ENCODE measurements around the gene ENGASE. TPM values are rescaled to one million over a fixed set of nuclear protein-coding genes. Genes with fewer than 3 reads are reported as not detected.
A peak's percentile ranks its signal among the peaks of the same experiment; 100 is the strongest.

The ENGASE gene
- total RNA-seq, 2 experiments from 2014 or later = 28.5 to 28.9 TPM

- Mint-ChIP-seq H3K9me3 (no peaks in the 10 kb centered on the region), H3K27me3 (peaks cover 9% of the 10 kb centered on the region), H3K4me3 (no peak overlapping the region), H3K4me1 (no peaks in the 10 kb centered on the region), H3K27ac (no peak overlapping the region), H3K36me3 (ENCODE audit: low read depth) (no peaks in the 10 kb centered on the region)
- no peak for DNase-seq
- CTCF ChIA-PET = no interaction called here
- POLR2A ChIA-PET = no interaction called here
These were observed 40.7 kb upstream of the ENGASE start for GRCh38 chr17:79033741-79034501.

GRCh38 chr17:79034931-79035485 lies 39.6 kb upstream of the ENGASE start:
- no peaks in the 10 kb centered on the region for H3K9me3 Mint-ChIP-seq
- no peaks in the 10 kb centered on the region for H3K36me3 Mint-ChIP-seq (ENCODE audit: low read depth)
- ChIA-PET CTCF (interaction anchor here (1.9 kb wide), 1 partner anchor 10 kb away, joined by 6 read pairs; no protein-coding TSS in a partner anchor), POLR2A (no interaction called here)
- H3K4me3 Mint-ChIP-seq = no peak overlapping the region
- no peak for DNase-seq
- H3K27me3 Mint-ChIP-seq = peaks cover 5% of the 10 kb centered on the region
- no peak overlapping the region for H3K27ac Mint-ChIP-seq
- no peaks in the 10 kb centered on the region for H3K4me1 Mint-ChIP-seq

- POLR2A ChIA-PET = no interaction called here
- no peak overlapping the region for H3K27ac Mint-ChIP-seq
- H3K4me3 Mint-ChIP-seq = no peak overlapping the region
These were observed 38.9 kb upstream of the ENGASE start for GRCh38 chr17:79035686-79036085.

GRCh38 chr17:79036181-79036580 lies 38.4 kb upstream of the ENGASE start:
- no peak for DNase-seq
- Mint-ChIP-seq H3K27ac (no peak overlapping the region), H3K9me3 (no peaks in the 10 kb centered on the region), H3K36me3 (ENCODE audit: low read depth) (no peaks in the 10 kb centered on the region), H3K4me3 (no peak overlapping the region), H3K27me3 (peaks cover 5% of the 10 kb centered on the region), H3K4me1 (no peaks in the 10 kb centered on the region)
- ChIA-PET POLR2A (no interaction called here), CTCF (interaction anchor here (0.6 to 1.9 kb wide), 2 partner anchors 9 to 49 kb away, joined by 3 to 6 read pairs; no protein-coding TSS in a partner anchor)

More at GRCh38 chr17:79035686-79036085, 38.9 kb upstream of the ENGASE start:
- no peaks in the 10 kb centered on the region for H3K36me3 Mint-ChIP-seq (ENCODE audit: low read depth)
- DNase-seq = no peak
- no peaks in the 10 kb centered on the region for H3K9me3 Mint-ChIP-seq
- CTCF ChIA-PET = interaction anchor here (1.9 kb wide), 1 partner anchor 9 kb away, joined by 6 read pairs; no protein-coding TSS in a partner anchor
- H3K4me1 Mint-ChIP-seq = no peaks in the 10 kb centered on the region
- H3K27me3 Mint-ChIP-seq = peaks cover 5% of the 10 kb centered on the region

- H3K9me3 Mint-ChIP-seq = no peaks in the 10 kb centered on the region
- H3K4me1 Mint-ChIP-seq = no peaks in the 10 kb centered on the region
- ChIA-PET CTCF (interaction anchor here (0.6 to 1.9 kb wide), 2 partner anchors 9 to 49 kb away, joined by 3 to 6 read pairs; no protein-coding TSS in a partner anchor), POLR2A (no interaction called here)
- H3K27me3 Mint-ChIP-seq = peaks cover 5% of the 10 kb centered on the region
- H3K4me3 Mint-ChIP-seq = no peak overlapping the region
- no peak for DNase-seq
- no peak overlapping the region for H3K27ac Mint-ChIP-seq
- H3K36me3 Mint-ChIP-seq (ENCODE audit: low read depth) = no peaks in the 10 kb centered on the region
These were observed 38.0 kb upstream of the ENGASE start for GRCh38 chr17:79036596-79036995.

- Mint-ChIP-seq H3K9me3 (peaks cover 11% of the 10 kb centered on the region), H3K27ac (no peak overlapping the region), H3K36me3 (ENCODE audit: low read depth) (no peaks in the 10 kb centered on the region), H3K4me1 (no peaks in the 10 kb centered on the region), H3K27me3 (peaks cover 7% of the 10 kb centered on the region), H3K4me3 (no peak overlapping the region)
- ChIA-PET CTCF (no interaction called here), POLR2A (no interaction called here)
- no peak for DNase-seq
These were observed 36.0 kb upstream of the ENGASE start for GRCh38 chr17:79038545-79039135.

- Mint-ChIP-seq H3K36me3 (ENCODE audit: low read depth) (no peaks in the 10 kb centered on the region), H3K4me3 (no peak overlapping the region), H3K27me3 (peaks cover 7% of the 10 kb centered on the region), H3K4me1 (no peaks in the 10 kb centered on the region), H3K27ac (no peak overlapping the region), H3K9me3 (peaks cover 11% of the 10 kb centered on the region)
- POLR2A ChIA-PET = no interaction called here
- CTCF ChIA-PET = no interaction called here
- DNase-seq = no peak
These were observed 35.5 kb upstream of the ENGASE start for GRCh38 chr17:79039171-79039570.

- ChIA-PET CTCF (interaction anchor here (1.3 kb wide), 1 partner anchor 361 kb away, joined by 4 read pairs; no protein-coding TSS in a partner anchor), POLR2A (no interaction called here)
- Mint-ChIP-seq H3K27me3 (peaks cover 7% of the 10 kb centered on the region), H3K36me3 (ENCODE audit: low read depth) (no peaks in the 10 kb centered on the region), H3K4me1 (no peaks in the 10 kb centered on the region), H3K27ac (no peak overlapping the region), H3K4me3 (no peak overlapping the region), H3K9me3 (peaks cover 11% of the 10 kb centered on the region)
- DNase-seq = no peak
These were observed 34.7 kb upstream of the ENGASE start for GRCh38 chr17:79039886-79040285.

- H3K4me1 Mint-ChIP-seq = no peaks in the 10 kb centered on the region
These were observed 33.5 kb upstream of the ENGASE start for GRCh38 chr17:79041041-79041570.

GRCh38 chr17:79041723-79042420 lies 32.8 kb upstream of the ENGASE start:
- Mint-ChIP-seq H3K9me3 (peaks cover 11% of the 10 kb centered on the region), H3K36me3 (ENCODE audit: low read depth) (no peaks in the 10 kb centered on the region), H3K27me3 (peaks cover 11% of the 10 kb centered on the region), H3K4me3 (no peak overlapping the region), H3K4me1 (no peaks in the 10 kb centered on the region), H3K27ac (no peak overlapping the region)
- DNase-seq = no peak
- POLR2A ChIA-PET = no interaction called here
- CTCF ChIA-PET = interaction anchor here (0.5 to 0.9 kb wide), 2 partner anchors 27 to 349 kb away, joined by 3 to 5 read pairs; no protein-coding TSS in a partner anchor

More at GRCh38 chr17:79041041-79041570, 33.5 kb upstream of the ENGASE start:
- no peak for DNase-seq
- CTCF ChIA-PET = interaction anchor here (0.7 kb wide), 1 partner anchor 49 kb away, joined by 5 read pairs; no protein-coding TSS in a partner anchor
- Mint-ChIP-seq H3K36me3 (ENCODE audit: low read depth) (no peaks in the 10 kb centered on the region), H3K27ac (no peak overlapping the region), H3K4me3 (no peak overlapping the region), H3K9me3 (peaks cover 11% of the 10 kb centered on the region), H3K27me3 (peaks cover 11% of the 10 kb centered on the region)
- POLR2A ChIA-PET = no interaction called here

- ChIA-PET CTCF (interaction anchor here (0.5 to 0.9 kb wide), 2 partner anchors 27 to 348 kb away, joined by 3 to 5 read pairs; no protein-coding TSS in a partner anchor), POLR2A (no interaction called here)
- no peaks in the 10 kb centered on the region for H3K36me3 Mint-ChIP-seq (ENCODE audit: low read depth)
- H3K4me3 Mint-ChIP-seq = no peak overlapping the region
- peaks cover 11% of the 10 kb centered on the region for H3K27me3 Mint-ChIP-seq
- no peak overlapping the region for H3K27ac Mint-ChIP-seq
- DNase-seq = peak; percentile 67
- no peaks in the 10 kb centered on the region for H3K4me1 Mint-ChIP-seq
- H3K9me3 Mint-ChIP-seq = peaks cover 11% of the 10 kb centered on the region
These were observed 32.0 kb upstream of the ENGASE start for GRCh38 chr17:79042421-79043190.

- Mint-ChIP-seq H3K9me3 (peaks cover 11% of the 10 kb centered on the region), H3K4me1 (no peaks in the 10 kb centered on the region), H3K36me3 (ENCODE audit: low read depth) (no peaks in the 10 kb centered on the region), H3K4me3 (no peak overlapping the region), H3K27me3 (peaks cover 11% of the 10 kb centered on the region), H3K27ac (no peak overlapping the region)
- ChIA-PET CTCF (no interaction called here), POLR2A (no interaction called here)
- no peak for DNase-seq
These were observed 31.3 kb upstream of the ENGASE start for GRCh38 chr17:79043191-79043930.
